GM18502 (cell line): ENCODE data around the gene MTFP1.
A peak's percentile ranks its signal among the peaks of the same experiment; 100 is the strongest.
"Not testable (repeated sequence)": the region's sequence is repeated elsewhere in the genome, so short reads cannot be mapped to it uniquely, and the experiment has no call there.

ENCODE experiments used
- ATAC-seq: cut with Tn5 transposase; IDR thresholded peaks from one replicate; pipeline ENCODE4 v1.9.1; 2021; ENCODE audit warnings: mild to moderate bottlenecking; ENCODE audit not compliant: unreplicated experiment, poor library complexity

The MTFP1 gene

GRCh38 chr22:30401024-30401423, 24.5 kb upstream of the MTFP1 start:
- ATAC-seq = not testable (repeated sequence)

- no peak for ATAC-seq
These were observed 23.4 kb upstream of the MTFP1 start for GRCh38 chr22:30402028-30402765.

GRCh38 chr22:30402766-30403104, 22.8 kb upstream of the MTFP1 start:
- ATAC-seq = not testable (repeated sequence)

GRCh38 chr22:30404307-30404706, 21.3 kb upstream of the MTFP1 start:
- ATAC-seq = no peak

- no peak for ATAC-seq
These were observed 19.8 kb upstream of the MTFP1 start for GRCh38 chr22:30405731-30406130.

- ATAC-seq = no peak
These were observed 19.2 kb upstream of the MTFP1 start for GRCh38 chr22:30406400-30406799.

- no peak for ATAC-seq
These were observed 17.0 kb upstream of the MTFP1 start for GRCh38 chr22:30408388-30409102.

- ATAC-seq = no peak
These were observed 13.8 kb upstream of the MTFP1 start for GRCh38 chr22:30411780-30412179.

- ATAC-seq = no peak
These were observed 12.6 kb upstream of the MTFP1 start for GRCh38 chr22:30413001-30413400.

GRCh38 chr22:30413745-30414524, 11.6 kb upstream of the MTFP1 start:
- ATAC-seq = no peak

- ATAC-seq = no peak
These were observed 11.0 kb upstream of the MTFP1 start for GRCh38 chr22:30414525-30415047.

- ATAC-seq = no peak
These were observed 9.2 kb upstream of the MTFP1 start for GRCh38 chr22:30416403-30416802.

GRCh38 chr22:30416837-30417236, 8.7 kb upstream of the MTFP1 start:
- no peak for ATAC-seq

- ATAC-seq = no peak
These were observed 5.0 kb upstream of the MTFP1 start for GRCh38 chr22:30420347-30421125.

GRCh38 chr22:30421695-30422480, 3.7 kb upstream of the MTFP1 start:
- ATAC-seq = no peak

- ATAC-seq = no peak
These were observed 2.9 kb upstream of the MTFP1 start for GRCh38 chr22:30422481-30423300.

- peak; percentile 27 for ATAC-seq
These were observed 2.1 kb upstream of the MTFP1 start for GRCh38 chr22:30423301-30423958.

- peak; percentile 85 for ATAC-seq
These were observed 1.5 kb upstream of the MTFP1 start for GRCh38 chr22:30423959-30424533.
